CD8-positive, alpha-beta memory T cell (primary cell): ENCODE data around the gene PROM2. TPM values are rescaled to one million over a fixed set of nuclear protein-coding genes. Genes with fewer than 3 reads are reported as not detected.

Experiments
- CTCF ChIA-PET: fragments of 350-600 bp; sonication (Branson Sonifier 250); formaldehyde crosslinking; loops from one replicate; lab custom pipeline; 2021; ENCODE audit warnings: antibody characterized with exemption; lab: Charles Lee
- POLR2A ChIA-PET: fragments of 350-600 bp; sonication (Branson Sonifier 250); formaldehyde crosslinking; loops from one replicate; lab custom pipeline; 2021; ENCODE audit warnings: antibody characterized with exemption; lab: Charles Lee
- DNase-seq, 5 donors: peaks; one replicate each; pipeline versions ENCODE4 v3.0.0 to v3.0.0-alpha.2; 2020 to 2022; ENCODE audit warnings: mixed read lengths in 1 of 5
- H3K27ac ChIP-seq: one replicate; pipeline ENCODE4 v1.7.0; 2013; ENCODE audit warnings: low read depth, mild to moderate bottlenecking, low read length, moderate library complexity
- H3K27me3 ChIP-seq: 2 replicates; pipeline ENCODE4 v1.7.0; 2013; ENCODE audit warnings: low read length, mild to moderate bottlenecking; ENCODE audit not compliant: insufficient read depth, poor library complexity, severe bottlenecking
- H3K36me3 ChIP-seq: 2 replicates; pipeline ENCODE4 v1.7.0; 2013; ENCODE audit warnings: mild to moderate bottlenecking, low read length, moderate library complexity; ENCODE audit not compliant: insufficient read depth
- H3K4me1 ChIP-seq: 2 replicates; pipeline ENCODE4 v1.7.0; 2013; ENCODE audit warnings: mild to moderate bottlenecking, low read length, moderate library complexity; ENCODE audit not compliant: insufficient read depth
- H3K4me3 ChIP-seq: 2 replicates; pipeline ENCODE4 v1.7.0; 2013; ENCODE audit warnings: mild to moderate bottlenecking, low read length
- H3K9me3 ChIP-seq: 2 replicates; pipeline ENCODE4 v1.7.0; 2013; ENCODE audit warnings: mild to moderate bottlenecking, low read length
- H3K27ac Mint-ChIP-seq, 8 donors: one replicate each; pipeline ENCODE4 v1.8.0; 2020 to 2021; ENCODE audit warnings: mixed read lengths in 8 of 8, mild to moderate bottlenecking in 6 of 8, inconsistent platforms in 3 of 8, moderate library complexity in 3 of 8
- H3K27me3 Mint-ChIP-seq, 2 donors: one replicate each; pipeline ENCODE4 v1.8.0; 2020 to 2021; ENCODE audit warnings: mixed read lengths in 2 of 2, mild to moderate bottlenecking in 1 of 2, moderate library complexity in 1 of 2
- H3K36me3 Mint-ChIP-seq, 3 donors: one replicate each; pipeline ENCODE4 v1.8.0; 2020 to 2021; ENCODE audit warnings: mixed read lengths in 3 of 3, inconsistent platforms in 1 of 3, mild to moderate bottlenecking in 1 of 3
- H3K4me1 Mint-ChIP-seq, 3 donors: one replicate each; pipeline ENCODE4 v1.8.0; 2020 to 2021; ENCODE audit warnings: mixed read lengths in 3 of 3, inconsistent platforms in 1 of 3, mild to moderate bottlenecking in 1 of 3
- H3K4me3 Mint-ChIP-seq, 7 donors: one replicate each; pipeline ENCODE4 v1.8.0; 2020 to 2021; ENCODE audit warnings: mixed read lengths in 7 of 7, mild to moderate bottlenecking in 6 of 7, moderate library complexity in 4 of 7, inconsistent platforms in 2 of 7
- H3K9me3 Mint-ChIP-seq, 5 donors: one replicate each; pipeline ENCODE4 v1.8.0; 2020 to 2022; ENCODE audit warnings: mixed read lengths in 5 of 5, mild to moderate bottlenecking in 3 of 5, moderate library complexity in 2 of 5, inconsistent platforms in 1 of 5
- polyA plus RNA-seq: library from polyadenylated mRNA; unstranded; fragments of 300-500 nt; fragmentation: Illumina TruSeq; gene quantifications from one replicate; pipeline ENCODE4 v1.2.3, GENCODE V29; 2021
- total RNA-seq, 2 experiments: library from RNA; stranded (reverse); gene quantifications; one replicate each; pipeline ENCODE4 v1.2.3, GENCODE V29; 2021

Gene PROM2
- total and polyA plus RNA-seq, 3 experiments from 2014 or later = 0.18 to 0.46 TPM; not detected in 1

GRCh38 chr2:95320986-95321767 is 46.9 kb downstream of the PROM2 start:
- no peak overlapping the region for H3K4me3 ChIP-seq
- Mint-ChIP-seq H3K9me3 (no peaks in the 10 kb centered on the region), H3K27ac (no peak overlapping the region), H3K4me3 (no peak overlapping the region), H3K27me3 (peaks cover 0 to 2% of the 10 kb centered on the region in 2 donors), H3K4me1 (no peaks in the 10 kb centered on the region), H3K36me3 (no peaks in the 10 kb centered on the region)
- ChIA-PET POLR2A (no interaction called here), CTCF (no interaction called here)
- H3K36me3 ChIP-seq = no peaks in the 10 kb centered on the region
- H3K4me1 ChIP-seq = no peaks in the 10 kb centered on the region
- DNase-seq = no peak
- no peaks in the 10 kb centered on the region for H3K9me3 ChIP-seq
- no peaks in the 10 kb centered on the region for H3K27me3 ChIP-seq
- H3K27ac ChIP-seq = no peak overlapping the region

GRCh38 chr2:95323347-95324155 is 49.3 kb downstream of the PROM2 start:
- H3K27ac Mint-ChIP-seq = no peak overlapping the region
- H3K27me3 Mint-ChIP-seq = peaks cover 0 to 3% of the 10 kb centered on the region in 2 donors
- ChIA-PET CTCF (no interaction called here), POLR2A (no interaction called here)
- H3K4me3 Mint-ChIP-seq = no peak overlapping the region
- H3K27ac ChIP-seq = no peak overlapping the region
- no peaks in the 10 kb centered on the region for H3K36me3 ChIP-seq
- no peaks in the 10 kb centered on the region for H3K4me1 ChIP-seq
- H3K4me1 Mint-ChIP-seq = no peaks in the 10 kb centered on the region
- H3K4me3 ChIP-seq = no peak overlapping the region
- no peaks in the 10 kb centered on the region for H3K9me3 ChIP-seq
- DNase-seq = no peak
- H3K27me3 ChIP-seq = no peaks in the 10 kb centered on the region
- H3K36me3 Mint-ChIP-seq = no peaks in the 10 kb centered on the region
- H3K9me3 Mint-ChIP-seq = no peaks in the 10 kb centered on the region

- ChIA-PET POLR2A (no interaction called here), CTCF (no interaction called here)
- H3K36me3 Mint-ChIP-seq = no peaks in the 10 kb centered on the region
- no peaks in the 10 kb centered on the region for H3K4me1 Mint-ChIP-seq
- H3K4me3 Mint-ChIP-seq = no peak overlapping the region
- H3K4me1 ChIP-seq = no peaks in the 10 kb centered on the region
- no peaks in the 10 kb centered on the region for H3K36me3 ChIP-seq
- H3K27ac Mint-ChIP-seq = no peak overlapping the region
- H3K27me3 ChIP-seq = no peaks in the 10 kb centered on the region
- no peak overlapping the region for H3K4me3 ChIP-seq
- no peak overlapping the region for H3K27ac ChIP-seq
- peaks cover 0 to 3% of the 10 kb centered on the region in 2 donors for H3K27me3 Mint-ChIP-seq
- H3K9me3 ChIP-seq = no peaks in the 10 kb centered on the region
- H3K9me3 Mint-ChIP-seq = no peaks in the 10 kb centered on the region
- DNase-seq = no peak
Observed at GRCh38 chr2:95325026-95325425, 50.8 kb downstream of the PROM2 start.

- no peaks in the 10 kb centered on the region for H3K4me1 Mint-ChIP-seq
- no peaks in the 10 kb centered on the region for H3K36me3 ChIP-seq
Observed at GRCh38 chr2:95325590-95326432, 51.6 kb downstream of the PROM2 start.

GRCh38 chr2:95326433-95327140 is 52.3 kb downstream of the PROM2 start:
- H3K9me3 ChIP-seq = no peaks in the 10 kb centered on the region
- H3K27ac ChIP-seq = no peak overlapping the region
- DNase-seq = no peak
- no peaks in the 10 kb centered on the region for H3K36me3 ChIP-seq
- no peaks in the 10 kb centered on the region for H3K27me3 ChIP-seq
- ChIA-PET POLR2A (no interaction called here), CTCF (interaction anchor here (1.0 kb wide), 1 partner anchor 12 kb away, joined by 3 read pairs; no protein-coding TSS in a partner anchor)
- no peaks in the 10 kb centered on the region for H3K4me1 ChIP-seq
- H3K27ac Mint-ChIP-seq = no peak overlapping the region
- no peaks in the 10 kb centered on the region for H3K36me3 Mint-ChIP-seq
- H3K4me1 Mint-ChIP-seq = no peaks in the 10 kb centered on the region
- peaks cover 0 to 6% of the 10 kb centered on the region in 2 donors for H3K27me3 Mint-ChIP-seq
- no peak overlapping the region for H3K4me3 ChIP-seq
- no peaks in the 10 kb centered on the region for H3K9me3 Mint-ChIP-seq
- H3K4me3 Mint-ChIP-seq = no peak overlapping the region

More at GRCh38 chr2:95325590-95326432, 51.6 kb downstream of the PROM2 start:
- Histone ChIP-seq H3K27ac (no peak overlapping the region), H3K27me3 (no peaks in the 10 kb centered on the region), H3K4me1 (no peaks in the 10 kb centered on the region), H3K9me3 (no peaks in the 10 kb centered on the region), H3K4me3 (no peak overlapping the region)
- Mint-ChIP-seq H3K9me3 (no peaks in the 10 kb centered on the region), H3K27ac (no peak overlapping the region), H3K36me3 (no peaks in the 10 kb centered on the region), H3K4me3 (no peak overlapping the region), H3K27me3 (peaks cover 0 to 3% of the 10 kb centered on the region in 2 donors)
- DNase-seq = no peak
- ChIA-PET CTCF (no interaction called here), POLR2A (no interaction called here)

GRCh38 chr2:95327861-95328260 is 53.6 kb downstream of the PROM2 start:
- Mint-ChIP-seq H3K9me3 (no peaks in the 10 kb centered on the region), H3K27ac (no peak overlapping the region), H3K4me3 (no peak overlapping the region), H3K4me1 (no peaks in the 10 kb centered on the region), H3K36me3 (no peaks in the 10 kb centered on the region), H3K27me3 (peaks cover 0 to 8% of the 10 kb centered on the region in 2 donors)
- no peak overlapping the region for H3K4me3 ChIP-seq
- no peaks in the 10 kb centered on the region for H3K27me3 ChIP-seq
- H3K36me3 ChIP-seq = no peaks in the 10 kb centered on the region
- no peak for DNase-seq
- H3K9me3 ChIP-seq = no peaks in the 10 kb centered on the region
- POLR2A ChIA-PET = no interaction called here
- CTCF ChIA-PET = no interaction called here
- no peaks in the 10 kb centered on the region for H3K4me1 ChIP-seq
- no peak overlapping the region for H3K27ac ChIP-seq

- no peak overlapping the region for H3K4me3 ChIP-seq
- H3K4me1 ChIP-seq = no peaks in the 10 kb centered on the region
- no peak for DNase-seq
- no peaks in the 10 kb centered on the region for H3K36me3 ChIP-seq
- H3K9me3 ChIP-seq = no peaks in the 10 kb centered on the region
- H3K27me3 ChIP-seq = no peaks in the 10 kb centered on the region
- Mint-ChIP-seq H3K27ac (no peak overlapping the region), H3K36me3 (no peaks in the 10 kb centered on the region), H3K27me3 (peaks cover 0 to 8% of the 10 kb centered on the region in 2 donors), H3K4me1 (no peaks in the 10 kb centered on the region), H3K9me3 (no peaks in the 10 kb centered on the region), H3K4me3 (no peak overlapping the region)
- POLR2A ChIA-PET = no interaction called here
- CTCF ChIA-PET = no interaction called here
- no peak overlapping the region for H3K27ac ChIP-seq
Observed at GRCh38 chr2:95328358-95329125, 54.3 kb downstream of the PROM2 start.
